ENCODE measurements around the gene PKNOX2.

- TF ChIP-seq CTCF (IDR thresholded peaks at IDR 0.05) = no peak
- no peak for TF ChIP-seq POLR2A (IDR thresholded peaks at IDR 0.05)
These were observed 79.6 kb downstream of the PKNOX2 start for GRCh38 chr11:125244166-125244565.

All from lower leg skin (tissue), 3 donors.